ENCODE results near the gene TUBB2A. TPM values are rescaled to one million over a fixed set of nuclear protein-coding genes. Genes with fewer than 3 reads are reported as not detected.

Gene TUBB2A
- total RNA-seq, 1 experiment from 2014 or later = 89.8 TPM

DNA sequence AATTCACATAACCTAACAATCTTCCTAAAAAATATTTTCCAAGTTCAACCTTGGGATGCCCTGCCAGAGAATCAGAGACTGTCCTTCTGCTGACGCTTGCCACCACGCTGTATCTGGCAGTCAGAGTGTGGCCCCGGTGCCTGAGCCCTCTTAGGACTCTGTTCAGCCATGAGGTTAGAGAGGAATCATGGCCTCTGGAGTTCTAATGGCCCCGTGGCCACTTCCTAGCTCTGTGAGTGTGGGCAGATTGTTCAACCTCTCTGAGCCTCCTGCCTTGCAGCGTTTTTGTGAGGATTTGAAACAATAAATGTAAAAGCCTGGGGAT, 36.6 kb downstream of the TUBB2A start:
- no peak overlapping the region for H3K27ac Mint-ChIP-seq (ENCODE audit: unreplicated experiment)

DNA sequence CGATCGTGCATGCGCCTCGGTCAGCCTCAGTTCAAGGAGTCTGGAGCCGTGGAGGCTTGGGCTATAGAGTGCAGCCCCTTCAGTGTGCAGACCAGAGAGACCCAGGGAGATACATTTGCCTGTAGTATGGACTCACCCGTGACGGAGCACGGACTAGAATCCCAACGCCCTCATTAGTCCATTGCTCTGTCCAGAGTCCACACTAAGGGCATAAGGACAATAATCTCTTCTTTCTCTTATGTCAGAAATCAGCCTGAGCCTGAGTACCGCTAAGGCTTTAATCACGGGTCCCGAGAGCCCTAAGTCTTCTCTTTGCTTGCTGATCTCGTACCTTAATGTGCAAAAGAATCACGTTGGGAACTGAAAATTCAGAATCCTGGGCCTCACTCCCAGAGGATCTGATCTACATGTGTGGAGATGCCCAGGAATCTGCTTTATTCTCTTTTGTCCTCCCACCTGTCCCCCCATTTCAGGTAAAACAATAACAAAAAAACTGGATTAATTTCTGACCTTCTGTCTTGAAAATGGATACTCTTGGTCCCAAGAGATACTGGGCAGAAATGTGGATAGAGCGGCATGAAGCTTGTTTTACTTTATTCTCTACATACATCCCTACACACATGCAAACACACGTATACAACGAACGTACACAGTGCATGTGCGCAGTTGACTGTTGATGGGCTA, 38.2 kb downstream of the TUBB2A start:
- POLR2A ChIA-PET = interaction anchor here (0.6 to 1.0 kb wide), 7 partner anchors 23 to 1891 kb away, joined by 3 to 7 read pairs (median 3); no protein-coding TSS in a partner anchor
- BruUV-seq (replicated peaks) = TSS peak; percentile 49
- Histone ChIP-seq H3K4me1 (peaks cover 16% of the 10 kb centered on the region), H3K36me3 (ENCODE audit: control insufficient read depth, insufficient read depth, low read length) (no peaks in the 10 kb centered on the region; the same call in 1 of the 2 replicates), H3K4me3 (ENCODE audit: low read depth, low read length) (peak overlapping the region; percentile 75), H3K27me3 (replicated peaks; ENCODE audit: control insufficient read depth, insufficient read depth, low read length) (no peaks in the 10 kb centered on the region), H3K9me3 (no peaks in the 10 kb centered on the region)
- peak overlapping the region; percentile 93 for H3K27ac Mint-ChIP-seq (ENCODE audit: unreplicated experiment)
- H3K9me3 Mint-ChIP-seq (ENCODE audit: unreplicated experiment) = no peaks in the 10 kb centered on the region
- H3K36me3 Mint-ChIP-seq (ENCODE audit: insufficient read depth, unreplicated experiment) = peaks cover 10% of the 10 kb centered on the region
- H3K4me1 Mint-ChIP-seq (ENCODE audit: low read depth, unreplicated experiment) = peaks cover 16% of the 10 kb centered on the region
- TF ChIP-seq, protein P1, sequence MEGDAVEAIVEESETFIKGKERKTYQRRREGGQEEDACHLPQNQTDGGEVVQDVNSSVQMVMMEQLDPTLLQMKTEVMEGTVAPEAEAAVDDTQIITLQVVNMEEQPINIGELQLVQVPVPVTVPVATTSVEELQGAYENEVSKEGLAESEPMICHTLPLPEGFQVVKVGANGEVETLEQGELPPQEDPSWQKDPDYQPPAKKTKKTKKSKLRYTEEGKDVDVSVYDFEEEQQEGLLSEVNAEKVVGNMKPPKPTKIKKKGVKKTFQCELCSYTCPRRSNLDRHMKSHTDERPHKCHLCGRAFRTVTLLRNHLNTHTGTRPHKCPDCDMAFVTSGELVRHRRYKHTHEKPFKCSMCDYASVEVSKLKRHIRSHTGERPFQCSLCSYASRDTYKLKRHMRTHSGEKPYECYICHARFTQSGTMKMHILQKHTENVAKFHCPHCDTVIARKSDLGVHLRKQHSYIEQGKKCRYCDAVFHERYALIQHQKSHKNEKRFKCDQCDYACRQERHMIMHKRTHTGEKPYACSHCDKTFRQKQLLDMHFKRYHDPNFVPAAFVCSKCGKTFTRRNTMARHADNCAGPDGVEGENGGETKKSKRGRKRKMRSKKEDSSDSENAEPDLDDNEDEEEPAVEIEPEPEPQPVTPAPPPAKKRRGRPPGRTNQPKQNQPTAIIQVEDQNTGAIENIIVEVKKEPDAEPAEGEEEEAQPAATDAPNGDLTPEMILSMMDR (IDR thresholded peaks at IDR 0.05; ENCODE audit: insufficient read depth in 1 of 2, low read depth in 1 of 2, low read length in 1 of 2, severe bottlenecking in 1 of 2, unreplicated experiment in 1 of 2) = no peak
- CTCF ChIA-PET = interaction anchor here (0.6 to 1.0 kb wide), 3 partner anchors 38 to 132 kb away, joined by 3 to 4 read pairs (median 3); partner anchors contain the start of gene TUBB2A
- no peaks in the 10 kb centered on the region for H3K27me3 Mint-ChIP-seq (ENCODE audit: insufficient read depth, unreplicated experiment)
- intact Hi-C loops (cut with micrococcal nuclease; ENCODE audit: unreplicated experiment) = loop anchor here (2.0 kb wide), 2 partner anchors 120 to 132 kb away; partner anchors contain the start of gene NQO2
- peak overlapping the region; percentile 91 for H3K4me3 Mint-ChIP-seq (ENCODE audit: unreplicated experiment)
- DNase-seq = peak; percentile 44 to 52

More for the DNA sequence above, 36.6 kb downstream of the TUBB2A start:
- Mint-ChIP-seq H3K4me1 (ENCODE audit: low read depth, unreplicated experiment) (peaks cover 16% of the 10 kb centered on the region), H3K27me3 (ENCODE audit: insufficient read depth, unreplicated experiment) (no peaks in the 10 kb centered on the region), H3K9me3 (ENCODE audit: unreplicated experiment) (no peaks in the 10 kb centered on the region), H3K4me3 (ENCODE audit: unreplicated experiment) (no peak overlapping the region), H3K36me3 (ENCODE audit: insufficient read depth, unreplicated experiment) (peaks cover 10% of the 10 kb centered on the region)
- DNase-seq = no peak
- no peaks in the 10 kb centered on the region; the same call in 1 of the 2 replicates for H3K36me3 ChIP-seq (ENCODE audit: control insufficient read depth, insufficient read depth, low read length)
- intact Hi-C loops (cut with micrococcal nuclease; ENCODE audit: unreplicated experiment) = no loop called here
- TF ChIP-seq, protein P1 (IDR thresholded peaks at IDR 0.05; ENCODE audit: insufficient read depth in 1 of 2, low read depth in 1 of 2, low read length in 1 of 2, severe bottlenecking in 1 of 2, unreplicated experiment in 1 of 2) = no peak
- H3K4me3 ChIP-seq (ENCODE audit: low read depth, low read length) = no peak overlapping the region
- H3K4me1 ChIP-seq = peaks cover 16% of the 10 kb centered on the region
- H3K9me3 ChIP-seq = no peaks in the 10 kb centered on the region
- ChIA-PET POLR2A (interaction anchor here (0.6 kb wide), 1 partner anchor 25 kb away, joined by 3 read pairs; no protein-coding TSS in a partner anchor), CTCF (no interaction called here)
- H3K27me3 ChIP-seq (replicated peaks; ENCODE audit: control insufficient read depth, insufficient read depth, low read length) = no peaks in the 10 kb centered on the region
- no TSS peak for BruUV-seq (replicated peaks)

DNA sequence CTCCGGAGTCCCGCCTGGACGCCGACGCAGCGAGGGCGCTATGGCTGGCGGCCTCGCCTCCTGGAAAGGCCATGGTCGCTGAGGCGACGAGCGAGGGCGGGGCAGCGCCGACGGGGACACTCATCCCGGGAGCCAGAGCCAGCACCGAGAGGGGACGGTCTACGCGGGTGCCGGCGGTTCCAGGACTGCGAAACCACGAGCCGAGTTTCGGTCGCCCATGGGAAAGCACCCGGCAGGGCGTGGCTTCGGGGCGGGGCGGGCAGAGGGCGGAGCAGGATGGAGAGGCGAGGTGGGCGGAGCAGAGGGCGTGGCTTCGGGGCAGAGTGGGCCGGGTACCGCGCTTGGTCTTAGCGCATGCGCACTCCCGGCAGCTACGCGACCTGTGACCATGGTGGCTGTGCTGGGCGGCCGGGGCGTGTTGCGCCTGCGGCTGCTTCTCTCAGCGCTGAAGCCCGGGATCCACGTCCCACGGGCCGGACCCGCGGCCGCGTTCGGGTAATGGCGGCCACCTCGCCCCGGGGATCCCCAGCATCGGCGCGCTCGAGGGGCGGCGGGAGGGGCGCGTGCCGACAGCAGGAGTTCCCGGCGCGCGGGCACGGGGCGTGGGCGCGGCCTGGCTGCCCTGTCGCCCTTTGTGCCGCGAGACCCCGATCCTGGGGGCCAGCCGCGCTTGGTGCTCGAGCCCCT, 38.8 kb downstream of the TUBB2A start, which contains the start of gene BPHL:
Gene BPHL, plus strand, starts transcription at position 359 of the 687 bp plus-strand sequence. Its CDS starts 30 bp downstream, at position 389.
- TF ChIP-seq, protein P1 (IDR thresholded peaks at IDR 0.05; ENCODE audit: insufficient read depth in 1 of 2, low read depth in 1 of 2, low read length in 1 of 2, severe bottlenecking in 1 of 2, unreplicated experiment in 1 of 2) = no peak
- peak within 1 kb of the TSS; percentile 75 for H3K4me3 ChIP-seq (ENCODE audit: low read depth, low read length)
- no peaks in the 10 kb centered on the region for H3K27me3 ChIP-seq (replicated peaks; ENCODE audit: control insufficient read depth, insufficient read depth, low read length)
- Mint-ChIP-seq H3K27me3 (ENCODE audit: insufficient read depth, unreplicated experiment) (no peaks in the 10 kb centered on the region), H3K4me3 (ENCODE audit: unreplicated experiment) (peak within 1 kb of the TSS; percentile 91), H3K9me3 (ENCODE audit: unreplicated experiment) (no peaks in the 10 kb centered on the region), H3K27ac (ENCODE audit: unreplicated experiment) (peak within 1 kb of the TSS; percentile 93), H3K36me3 (ENCODE audit: insufficient read depth, unreplicated experiment) (peaks cover 10% of the 10 kb centered on the region), H3K4me1 (ENCODE audit: low read depth, unreplicated experiment) (peaks cover 16% of the 10 kb centered on the region)
- H3K36me3 ChIP-seq (ENCODE audit: control insufficient read depth, insufficient read depth, low read length) = no peaks in the 10 kb centered on the region; the same call in 1 of the 2 replicates
- peak; percentile 96 to 98 for DNase-seq
- BruUV-seq (replicated peaks) = no TSS peak
- intact Hi-C loops (cut with micrococcal nuclease; ENCODE audit: unreplicated experiment) = loop anchor here (1.0 to 2.0 kb wide), 3 partner anchors 49 to 132 kb away; partner anchors contain the start of gene NQO2
- H3K4me1 ChIP-seq = peaks cover 16% of the 10 kb centered on the region
- no peaks in the 10 kb centered on the region for H3K9me3 ChIP-seq
- ChIA-PET POLR2A (interaction anchor here (0.6 to 1.0 kb wide), 7 partner anchors 22 to 1890 kb away, joined by 3 to 7 read pairs (median 3); no protein-coding TSS in a partner anchor), CTCF (interaction anchor here (0.6 to 1.0 kb wide), 3 partner anchors 39 to 133 kb away, joined by 3 to 4 read pairs (median 3); partner anchors contain the start of gene TUBB2A)
